ENCODE data around the gene MMP23B.

MMP23B gene

DNA sequence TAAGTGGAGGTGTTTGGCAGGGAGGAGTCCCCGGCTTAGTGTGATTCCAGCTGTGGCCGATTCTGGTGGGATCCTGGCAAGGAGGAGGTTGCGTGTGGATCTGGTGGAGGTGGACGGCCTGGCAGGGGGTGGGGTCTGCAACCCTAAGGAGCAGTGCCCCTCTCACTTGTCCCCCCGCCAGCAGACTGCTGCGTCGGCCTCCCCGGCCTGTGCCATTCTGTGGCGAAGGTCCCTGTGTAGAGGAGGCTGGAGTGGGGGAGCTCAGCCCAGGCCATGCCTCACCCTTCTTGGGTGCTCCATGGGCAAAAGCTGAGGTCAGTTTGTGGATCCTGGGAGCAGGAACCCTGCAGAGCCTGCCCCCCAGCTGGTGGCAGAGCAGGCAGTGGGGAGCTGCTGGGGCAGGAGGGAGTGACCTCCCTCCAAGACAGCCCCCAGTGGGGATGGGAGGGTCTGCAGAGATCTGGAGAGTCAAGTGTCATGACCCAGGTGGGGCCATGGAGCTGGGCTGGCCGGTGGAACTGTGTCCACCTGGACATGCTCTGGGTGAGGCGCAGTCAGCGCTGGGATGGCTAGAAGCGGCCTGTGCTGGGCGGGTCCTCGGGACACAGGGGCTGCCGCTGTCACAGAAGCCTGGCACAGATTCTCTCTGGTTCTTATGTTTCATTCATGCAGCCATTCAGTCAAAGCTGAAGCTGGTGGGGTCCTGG is 11.4 kb upstream of the MMP23B start:
- no peak overlapping the region for H3K4me3 ChIP-seq (ENCODE audit: low read length)
- TF ChIP-seq, protein P1, sequence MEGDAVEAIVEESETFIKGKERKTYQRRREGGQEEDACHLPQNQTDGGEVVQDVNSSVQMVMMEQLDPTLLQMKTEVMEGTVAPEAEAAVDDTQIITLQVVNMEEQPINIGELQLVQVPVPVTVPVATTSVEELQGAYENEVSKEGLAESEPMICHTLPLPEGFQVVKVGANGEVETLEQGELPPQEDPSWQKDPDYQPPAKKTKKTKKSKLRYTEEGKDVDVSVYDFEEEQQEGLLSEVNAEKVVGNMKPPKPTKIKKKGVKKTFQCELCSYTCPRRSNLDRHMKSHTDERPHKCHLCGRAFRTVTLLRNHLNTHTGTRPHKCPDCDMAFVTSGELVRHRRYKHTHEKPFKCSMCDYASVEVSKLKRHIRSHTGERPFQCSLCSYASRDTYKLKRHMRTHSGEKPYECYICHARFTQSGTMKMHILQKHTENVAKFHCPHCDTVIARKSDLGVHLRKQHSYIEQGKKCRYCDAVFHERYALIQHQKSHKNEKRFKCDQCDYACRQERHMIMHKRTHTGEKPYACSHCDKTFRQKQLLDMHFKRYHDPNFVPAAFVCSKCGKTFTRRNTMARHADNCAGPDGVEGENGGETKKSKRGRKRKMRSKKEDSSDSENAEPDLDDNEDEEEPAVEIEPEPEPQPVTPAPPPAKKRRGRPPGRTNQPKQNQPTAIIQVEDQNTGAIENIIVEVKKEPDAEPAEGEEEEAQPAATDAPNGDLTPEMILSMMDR (IDR thresholded peaks at IDR 0.05; ENCODE audit: insufficient read depth, low read depth, low read length, missing control alignments): no peak
- no peak for DNase-seq (ENCODE audit: low read depth)

DNA sequence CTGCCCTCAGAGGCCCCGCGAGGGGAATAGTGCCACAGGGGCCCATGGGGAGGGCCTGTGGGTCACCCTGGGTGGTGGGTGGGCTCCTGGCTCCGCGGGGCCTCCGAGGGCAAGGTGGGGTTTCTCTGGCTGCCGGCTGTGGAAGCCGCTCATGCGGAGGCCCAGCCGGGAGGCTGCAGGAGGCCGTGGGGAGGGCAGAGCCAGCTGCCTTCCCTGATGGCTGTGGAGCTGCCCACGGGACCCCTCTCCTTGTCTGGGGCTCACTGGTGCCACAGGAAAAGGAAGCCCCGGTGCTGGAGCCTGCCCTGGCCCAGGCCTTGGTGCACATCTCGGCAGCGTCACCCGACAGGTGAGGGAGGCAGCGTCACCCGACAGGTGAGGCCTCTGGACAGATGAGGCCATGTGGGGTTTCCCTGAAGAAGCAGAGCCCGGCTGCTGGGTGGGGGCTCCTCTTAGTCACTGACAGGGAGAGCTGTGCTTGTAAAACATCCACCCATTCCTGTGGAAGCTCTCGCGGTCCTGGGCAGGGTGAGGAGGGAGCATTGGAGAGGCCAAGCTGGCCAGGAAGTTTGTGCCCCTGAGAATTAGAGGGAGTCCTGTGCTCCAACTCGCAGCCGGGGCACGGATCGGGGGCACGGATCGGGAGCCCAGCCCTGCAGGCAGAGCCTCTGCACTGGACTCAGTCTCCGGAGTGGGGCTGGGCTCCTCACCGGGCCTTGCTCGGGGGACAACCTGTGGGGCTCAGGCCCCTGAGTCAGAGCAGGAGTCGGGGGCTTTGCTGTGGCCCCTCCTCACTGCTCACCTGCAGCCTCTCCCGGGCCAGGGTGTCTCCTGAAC is 10.6 kb upstream of the MMP23B start:
- no peak overlapping the region for H3K4me3 ChIP-seq (ENCODE audit: low read length)
- DNase-seq (ENCODE audit: low read depth): no peak
- TF ChIP-seq, protein P1 (IDR thresholded peaks at IDR 0.05; ENCODE audit: insufficient read depth, low read depth, low read length, missing control alignments): no peak

DNA sequence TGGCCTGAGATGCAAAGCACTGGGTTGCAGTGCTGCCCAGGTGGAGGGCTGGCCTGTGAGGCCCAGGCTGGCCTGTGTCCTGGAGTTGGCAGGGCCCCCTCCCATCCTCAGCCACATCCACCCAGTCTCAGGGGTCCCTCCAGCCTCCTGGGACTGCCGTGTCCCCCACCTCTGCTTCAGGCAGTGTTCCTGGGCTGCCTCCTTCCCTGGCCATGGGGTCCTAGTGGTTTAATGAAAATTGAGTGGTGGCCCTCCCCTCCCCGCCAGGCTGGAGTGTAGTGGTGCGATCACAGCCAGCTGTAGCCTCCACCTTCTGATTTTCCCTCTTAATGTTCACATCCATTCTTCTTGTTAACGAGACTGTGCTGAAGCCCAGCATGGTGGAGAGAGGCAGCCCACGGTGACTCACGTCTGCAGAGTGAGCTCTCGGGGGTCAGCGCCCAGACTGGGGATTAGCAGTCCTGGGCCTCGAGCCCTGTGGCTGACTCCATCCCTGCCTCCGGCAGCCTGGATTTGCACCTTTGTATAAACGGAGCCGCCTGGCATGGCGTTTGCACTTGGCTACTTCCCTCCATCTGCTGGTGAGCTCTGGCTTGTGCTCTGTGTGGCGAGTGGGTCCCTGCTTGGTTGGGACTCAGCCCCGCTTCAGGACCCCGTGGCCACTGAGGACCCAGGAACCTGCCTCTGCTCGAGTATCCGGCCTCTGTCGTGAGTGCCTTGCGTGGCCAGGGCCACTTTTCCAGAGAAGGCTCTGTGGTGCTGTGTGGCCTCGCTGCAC is 9.8 kb upstream of the MMP23B start:
- H3K4me3 ChIP-seq (ENCODE audit: low read length): no peak overlapping the region
- no peak for DNase-seq (ENCODE audit: low read depth)
- TF ChIP-seq, protein P1 (IDR thresholded peaks at IDR 0.05; ENCODE audit: insufficient read depth, low read depth, low read length, missing control alignments): no peak

DNA sequence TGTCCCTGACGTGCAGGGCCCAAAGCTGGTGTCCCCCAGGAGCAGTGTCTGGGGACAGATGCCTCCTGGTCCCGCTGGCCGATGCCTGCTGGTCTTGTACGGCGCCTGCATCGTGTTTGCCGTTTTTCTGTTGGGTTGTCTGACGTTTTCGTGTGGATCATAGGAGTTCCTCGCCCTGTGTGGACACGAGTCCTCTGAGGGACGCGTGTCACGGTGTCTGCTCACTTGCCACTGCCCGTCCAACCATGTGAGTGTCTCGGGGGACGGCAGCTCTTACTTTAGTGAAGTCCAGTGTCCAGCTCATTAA is 9.2 kb upstream of the MMP23B start:
- no peak overlapping the region for H3K4me3 ChIP-seq (ENCODE audit: low read length)
- no peak for DNase-seq (ENCODE audit: low read depth)
- TF ChIP-seq, protein P1 (IDR thresholded peaks at IDR 0.05; ENCODE audit: insufficient read depth, low read depth, low read length, missing control alignments): no peak

DNA sequence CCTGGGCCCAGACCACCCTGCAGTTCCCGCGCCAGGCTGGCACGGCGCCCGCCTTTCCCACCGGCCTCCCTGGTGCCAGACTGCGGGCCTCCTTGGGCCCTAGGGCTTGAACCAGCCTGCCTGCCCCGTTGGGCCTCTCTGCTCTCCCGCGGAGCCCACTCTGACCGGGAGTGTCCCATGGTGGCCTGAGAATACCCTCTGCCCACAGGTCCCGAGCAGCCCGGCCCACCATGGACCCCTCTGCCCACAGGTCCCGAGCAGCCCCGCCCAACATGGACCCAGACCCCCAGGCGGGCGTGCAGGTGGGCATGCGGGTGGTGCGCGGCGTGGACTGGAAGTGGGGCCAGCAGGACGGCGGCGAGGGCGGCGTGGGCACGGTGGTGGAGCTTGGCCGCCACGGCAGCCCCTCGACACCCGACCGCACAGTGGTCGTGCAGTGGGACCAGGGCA is 8.8 kb upstream of the MMP23B start:
- TF ChIP-seq, protein P1 (IDR thresholded peaks at IDR 0.05; ENCODE audit: insufficient read depth, low read depth, low read length, missing control alignments): no peak
- H3K4me3 ChIP-seq (ENCODE audit: low read length): no peak overlapping the region
- DNase-seq (ENCODE audit: low read depth): no peak

DNA sequence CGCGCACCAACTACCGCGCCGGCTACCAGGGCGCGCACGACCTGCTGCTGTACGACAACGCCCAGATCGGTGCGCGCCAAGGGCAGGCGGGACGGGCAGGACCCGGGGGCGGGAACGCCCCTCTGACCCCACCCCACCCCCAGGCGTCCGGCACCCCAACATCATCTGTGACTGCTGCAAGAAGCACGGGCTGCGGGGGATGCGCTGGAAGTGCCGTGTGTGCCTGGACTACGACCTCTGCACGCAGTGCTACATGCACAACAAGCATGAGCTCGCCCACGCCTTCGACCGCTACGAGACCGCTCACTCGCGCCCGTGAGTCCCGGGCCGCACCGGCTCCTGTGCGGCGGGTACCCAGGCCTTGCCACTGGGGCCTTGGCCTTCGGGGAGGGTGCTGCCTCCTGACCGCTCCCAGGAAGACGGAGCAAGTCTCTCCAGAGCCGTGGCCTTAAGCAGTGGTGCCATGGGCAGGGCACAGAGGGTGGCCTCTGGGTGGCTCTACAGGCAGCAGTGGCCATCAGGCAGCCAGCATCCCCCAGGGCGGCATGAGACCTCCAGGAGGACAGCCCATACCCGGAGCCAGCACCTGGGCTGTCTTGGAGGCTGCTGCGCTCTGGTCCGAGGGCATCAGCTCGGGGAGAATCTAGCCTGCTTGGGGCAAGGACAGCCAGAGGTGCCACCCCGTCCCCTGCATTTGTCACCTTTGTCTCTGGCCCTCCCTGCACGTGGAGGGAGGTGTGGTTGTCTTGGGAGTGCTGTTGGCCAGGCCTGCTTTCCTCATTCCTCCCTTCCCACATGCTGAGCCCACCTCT is 8.1 kb upstream of the MMP23B start:
- no peak for DNase-seq (ENCODE audit: low read depth)
- H3K4me3 ChIP-seq (ENCODE audit: low read length): no peak overlapping the region
- TF ChIP-seq, protein P1 (IDR thresholded peaks at IDR 0.05; ENCODE audit: insufficient read depth, low read depth, low read length, missing control alignments): no peak
